Endothelial cell of umbilical vein (primary cell): Measurements from ENCODE around the gene SLC38A11. TPM values are rescaled to one million over a fixed set of nuclear protein-coding genes. Genes with fewer than 3 reads are reported as not detected.

ENCODE experiments used
- BruUV-seq: library from RNA; stranded (reverse); fragments of 400-500 nt; replicated peaks from 2 replicates; lab custom pipeline; 2021; lab: Mats Ljungman, UMichigan
- CTCF ChIA-PET: fragments of 300-600, 350-600 bp; sonication (Branson Sonifier 250); formaldehyde crosslinking; loops from one replicate; lab custom pipeline; 2021; ENCODE audit warnings: antibody characterized with exemption, inconsistent platforms; lab: Charles Lee
- POLR2A ChIA-PET: fragments of 300-600, 350-600 bp; sonication (Branson Sonifier 250); formaldehyde crosslinking; loops from one replicate; lab custom pipeline; 2021; ENCODE audit warnings: antibody characterized with exemption, inconsistent platforms; lab: Charles Lee
- DNase-seq: peaks from one replicate; pipeline ENCODE4 v3.0.0-alpha.2; 2011; ENCODE audit warnings: low read depth, low spot score
- FAIRE-seq: peaks from 2 replicates; lab custom pipeline; 2011; peaks lifted over from hg19 to GRCh38; lab: Jason Lieb, UNC
- H2AFZ ChIP-seq: 2 replicates; pipeline ENCODE4 v1.6.0; 2012; ENCODE audit warnings: low read depth, low read length, control low read depth, inconsistent platforms
- H3K27ac ChIP-seq: 2 replicates; pipeline ENCODE4 v1.5.1; 2011; ENCODE audit warnings: low read depth, mild to moderate bottlenecking, control low read depth, low read length, moderate library complexity; ENCODE audit not compliant: insufficient read depth
- H3K27me3 ChIP-seq, 2 experiments: 2 replicates each; pipeline versions ENCODE4 v1.6.0 to v1.6.1; 2011; ENCODE audit warnings: low read length in 2 of 2, mixed read lengths in 1 of 2; ENCODE audit not compliant: control insufficient read depth in 2 of 2, insufficient read depth in 2 of 2
- H3K36me3 ChIP-seq, 2 experiments: 2 replicates in 1 of 2; 3 replicates in 1 of 2; pipeline ENCODE4 v1.5.1; 2011; ENCODE audit warnings: low read length in 2 of 2, mild to moderate bottlenecking in 1 of 2, moderate library complexity in 1 of 2; ENCODE audit not compliant: control insufficient read depth in 2 of 2, insufficient read depth in 2 of 2; ENCODE audit errors: extremely low read depth in 1 of 2
- H3K4me1 ChIP-seq: 3 replicates; pipeline ENCODE4 v1.5.1; 2011; ENCODE audit warnings: mild to moderate bottlenecking, low read length; ENCODE audit not compliant: control insufficient read depth, insufficient read depth; ENCODE audit errors: extremely low read depth
- H3K4me2 ChIP-seq: 2 replicates; pipeline ENCODE4 v1.6.1; 2011; ENCODE audit warnings: low read length, control low read depth, mixed read lengths; ENCODE audit not compliant: insufficient read depth
- H3K4me3 ChIP-seq, 3 experiments: fragments of 200-600 bp in 1 of 3; sonication (generic), shearing (Covaris generic) in 1 of 3; replicated peaks in 1 of 3; 2 replicates each; pipeline ENCODE4 v1.5.1; 2011 to 2016; ENCODE audit warnings: control low read depth in 3 of 3, low read length in 3 of 3, mild to moderate bottlenecking in 2 of 3, inconsistent platforms in 1 of 3, low read depth in 1 of 3, moderate library complexity in 1 of 3; ENCODE audit not compliant: insufficient read depth in 1 of 3
- H3K79me2 ChIP-seq: 2 replicates; pipeline ENCODE4 v1.6.0; 2012; ENCODE audit warnings: low read length, inconsistent platforms; ENCODE audit not compliant: control insufficient read depth, insufficient read depth
- H3K9ac ChIP-seq: replicated peaks from 2 replicates; pipeline ENCODE3; 2011; ENCODE audit warnings: low read length, control low read depth; ENCODE audit not compliant: insufficient read depth; ENCODE audit errors: extremely low read depth
- H3K9me1 ChIP-seq: replicated peaks from 3 replicates; pipeline ENCODE4 v1.6.0; 2011; ENCODE audit warnings: mild to moderate bottlenecking, low read length; ENCODE audit not compliant: control insufficient read depth, insufficient read depth; ENCODE audit errors: extremely low read depth
- H3K9me3 ChIP-seq: replicated peaks from 2 replicates; pipeline ENCODE4 v1.5.1; 2012; ENCODE audit warnings: low read length, inconsistent platforms; ENCODE audit not compliant: control insufficient read depth, insufficient read depth
- H4K20me1 ChIP-seq: replicated peaks from 2 replicates; pipeline ENCODE3; 2011; ENCODE audit warnings: mild to moderate bottlenecking, low read length; ENCODE audit not compliant: control insufficient read depth, insufficient read depth; ENCODE audit errors: extremely low read depth
- CTCF ChIP-seq, 2 donors: IDR thresholded peaks; 1 replicate in 1 of 2; 2 replicates in 1 of 2; pipeline ENCODE4 v1.5.1; 2011; ENCODE audit warnings: low read length in 2 of 2, mild to moderate bottlenecking in 2 of 2, moderate library complexity in 2 of 2, control low read depth in 1 of 2, inconsistent platforms in 1 of 2, low read depth in 1 of 2; ENCODE audit not compliant: insufficient read depth in 1 of 2; ENCODE audit errors: extremely low read depth in 1 of 2
- EZH2 ChIP-seq: IDR thresholded peaks from 2 replicates; pipeline ENCODE4 v1.6.1; 2012; ENCODE audit warnings: borderline replicate concordance, low read depth, mild to moderate bottlenecking, moderate library complexity, low read length, inconsistent platforms; ENCODE audit not compliant: severe bottlenecking
- FOS ChIP-seq: IDR thresholded peaks from 2 replicates; pipeline ENCODE4 v1.6.1; 2011; ENCODE audit warnings: mild to moderate bottlenecking, low read length, moderate library complexity, borderline replicate concordance; ENCODE audit not compliant: insufficient read depth
- GATA2 ChIP-seq: IDR thresholded peaks from 2 replicates; pipeline ENCODE4 v1.7.0; 2011; ENCODE audit warnings: low read depth, mild to moderate bottlenecking, moderate library complexity, mixed read lengths, low read length; ENCODE audit not compliant: insufficient read length, insufficient read depth
- JUN ChIP-seq: IDR thresholded peaks from 2 replicates; pipeline ENCODE4 v1.6.1; 2011; ENCODE audit warnings: borderline replicate concordance, low read depth; ENCODE audit not compliant: insufficient read length, insufficient read depth
- MAX ChIP-seq: IDR thresholded peaks from 2 replicates; pipeline ENCODE4 v1.6.1; 2011; ENCODE audit not compliant: insufficient read depth, insufficient read length
- MYC ChIP-seq: IDR thresholded peaks from one replicate; pipeline ENCODE4 v1.6.1; 2011; ENCODE audit warnings: mild to moderate bottlenecking, low read depth, low read length
- POLR2A ChIP-seq: IDR thresholded peaks from 2 replicates; pipeline ENCODE4 v1.6.1; 2012; ENCODE audit warnings: low read depth, mild to moderate bottlenecking, control low read depth, low read length
- POLR2AphosphoS5 ChIP-seq: IDR thresholded peaks from 2 replicates; pipeline ENCODE4 v1.6.1; 2012; ENCODE audit warnings: low read depth, mild to moderate bottlenecking, control low read depth, low read length, moderate library complexity; ENCODE audit not compliant: insufficient read depth
- dilution Hi-C: fragments of 300-500 bp; cut with MboI; formaldehyde crosslinking; loops from one replicate; pipeline ENCODE4 v1.15.0; 2019; ENCODE audit warnings: low sequenced_read_pairs; ENCODE audit not compliant: extremely low pct_ligation_motif_present
- intact Hi-C: fragments of 100-400 bp; cut with micrococcal nuclease; formaldehyde crosslinking; loops from one replicate; pipeline ENCODE4 v1.10.0; 2022
- polyA plus RNA-seq, 4 experiments: library from polyadenylated mRNA; depleted of rRNA in 3 of 4; stranded (reverse) in 3 of 4; unstranded in 1 of 4; fragments of >200 nt; gene quantifications; 2 replicates each; pipeline versions ENCODE4 v1.2.1 to v1.2.3, GENCODE V29; 2011 to 2012; ENCODE audit warnings: missing spikeins in 1 of 4
- total RNA-seq: library from RNA; stranded (reverse); gene quantifications from 2 replicates; pipeline ENCODE4 v1.2.3, GENCODE V29; 2021

The SLC38A11 gene
- total and polyA plus RNA-seq, 2 donors (not counting 3 experiments of a cell fraction or from before 2014, with no cell fraction given), result not detected

GRCh38 chr2:164934401-164935117 is 20.8 kb downstream of the SLC38A11 start:
- H3K4me3 ChIP-seq, result no peak overlapping the region
- ChIA-PET POLR2A (no interaction called here), CTCF (interaction anchor here (0.7 to 1.4 kb wide), 2 partner anchors 21 to 269 kb away, joined by 3 read pairs; partner anchors contain the start of gene SCN3A)
- H3K9me1 ChIP-seq, result no peaks in the 10 kb centered on the region
- H3K4me2 ChIP-seq, result no peak overlapping the region
- no peaks in the 10 kb centered on the region for H3K4me1 ChIP-seq
- H3K27ac ChIP-seq, result no peak overlapping the region
- H3K36me3 ChIP-seq, result no peaks in the 10 kb centered on the region
- DNase-seq, result no peak
- H2AFZ ChIP-seq, result no peak overlapping the region
- BruUV-seq, result no TSS peak
- no peaks in the 10 kb centered on the region for H3K9me3 ChIP-seq
- TF ChIP-seq MYC, result no peak
- no peak for TF ChIP-seq GATA2
- TF ChIP-seq CTCF (IDR thresholded peaks at IDR 0.05; ENCODE audit: extremely low read depth in 1 of 2, insufficient read depth in 1 of 2, low read depth in 1 of 2, low read length in 2 of 2), result no peak
- TF ChIP-seq EZH2, result no peak
- TF ChIP-seq FOS, result no peak
- no peak for TF ChIP-seq JUN
- TF ChIP-seq POLR2AphosphoS5, result no peak
- TF ChIP-seq POLR2A, result no peak
- TF ChIP-seq MAX, result no peak
- intact Hi-C loops (no loop called here), dilution Hi-C loops (no loop called here)
- no peak for FAIRE-seq
- H4K20me1 ChIP-seq, result no peaks in the 10 kb centered on the region
- no peak overlapping the region for H3K9ac ChIP-seq
- H3K79me2 ChIP-seq, result no peaks in the 10 kb centered on the region
- no peaks in the 10 kb centered on the region for H3K27me3 ChIP-seq
